Fibroblast of skin of left quadriceps (primary cell): Measurements from ENCODE around the gene ILF2.
"Not testable (repeated sequence)": the region's sequence is repeated elsewhere in the genome, so short reads cannot be mapped to it uniquely, and the experiment has no call there.

Experiments
- DNase-seq, 2 experiments: peaks; one replicate each; pipeline ENCODE4 v3.0.0-alpha.2; 2013; ENCODE audit warnings: low read depth in 2 of 2

Gene ILF2

DNA sequence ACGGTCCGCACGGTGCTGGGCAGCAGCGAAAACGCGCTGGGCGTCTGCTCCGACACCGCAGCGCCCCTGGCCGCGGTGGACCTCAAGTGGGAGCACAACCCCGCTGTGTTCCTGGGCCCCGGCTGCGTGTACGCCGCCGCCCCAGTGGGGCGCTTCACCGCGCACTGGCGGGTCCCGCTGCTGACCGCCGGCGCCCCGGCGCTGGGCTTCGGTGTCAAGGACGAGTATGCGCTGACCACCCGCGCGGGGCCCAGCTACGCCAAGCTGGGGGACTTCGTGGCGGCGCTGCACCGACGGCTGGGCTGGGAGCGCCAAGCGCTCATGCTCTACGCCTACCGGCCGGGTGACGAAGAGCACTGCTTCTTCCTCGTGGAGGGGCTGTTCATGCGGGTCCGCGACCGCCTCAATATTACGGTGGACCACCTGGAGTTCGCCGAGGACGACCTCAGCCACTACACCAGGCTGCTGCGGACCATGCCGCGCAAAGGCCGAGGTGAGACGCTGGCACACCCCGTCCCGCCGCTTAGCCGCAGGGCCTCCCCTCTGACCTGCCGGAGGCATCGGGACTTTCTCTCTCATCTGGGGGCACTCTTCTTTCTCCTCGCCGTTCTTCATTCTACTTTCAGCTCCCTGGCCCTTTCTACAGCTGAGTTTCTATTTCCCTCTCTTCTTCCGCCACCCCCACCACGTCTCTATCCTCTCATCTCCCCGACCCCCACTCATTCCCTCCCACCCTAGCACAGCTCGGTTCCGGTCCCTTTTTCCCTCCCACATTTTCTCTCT is 8.7 kb upstream of the ILF2 start:
- DNase-seq: no peak

DNA sequence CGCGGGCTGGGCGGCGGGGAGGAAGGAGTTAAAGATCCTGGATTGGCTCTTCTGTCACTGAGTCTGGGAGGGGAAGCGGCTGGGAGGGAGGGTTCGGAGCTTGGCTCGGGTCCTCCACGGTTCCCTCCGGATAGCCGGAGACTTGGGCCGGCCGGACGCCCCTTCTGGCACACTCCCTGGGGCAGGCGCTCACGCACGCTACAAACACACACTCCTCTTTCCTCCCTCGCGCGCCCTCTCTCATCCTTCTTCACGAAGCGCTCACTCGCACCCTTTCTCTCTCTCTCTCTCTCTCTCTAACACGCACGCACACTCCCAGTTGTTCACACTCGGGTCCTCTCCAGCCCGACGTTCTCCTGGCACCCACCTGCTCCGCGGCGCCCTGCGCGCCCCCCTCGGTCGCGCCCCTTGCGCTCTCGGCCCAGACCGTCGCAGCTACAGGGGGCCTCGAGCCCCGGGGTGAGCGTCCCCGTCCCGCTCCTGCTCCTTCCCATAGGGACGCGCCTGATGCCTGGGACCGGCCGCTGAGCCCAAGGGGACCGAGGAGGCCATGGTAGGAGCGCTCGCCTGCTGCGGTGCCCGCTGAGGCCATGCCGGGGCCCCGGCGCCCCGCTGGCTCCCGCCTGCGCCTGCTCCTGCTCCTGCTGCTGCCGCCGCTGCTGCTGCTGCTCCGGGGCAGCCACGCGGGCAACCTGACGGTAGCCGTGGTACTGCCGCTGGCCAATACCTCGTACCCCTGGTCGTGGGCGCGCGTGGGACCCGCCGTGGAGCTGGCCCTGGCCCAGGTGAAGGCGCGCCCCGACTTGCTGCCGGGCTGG is 7.9 kb upstream of the ILF2 start, which contains the start of gene NPR1:
TSS of gene NPR1 (plus strand) at position 170 of the 818 bp plus-strand sequence. CDS start at position 591, 421 bp downstream.
- DNase-seq: no peak

DNA sequence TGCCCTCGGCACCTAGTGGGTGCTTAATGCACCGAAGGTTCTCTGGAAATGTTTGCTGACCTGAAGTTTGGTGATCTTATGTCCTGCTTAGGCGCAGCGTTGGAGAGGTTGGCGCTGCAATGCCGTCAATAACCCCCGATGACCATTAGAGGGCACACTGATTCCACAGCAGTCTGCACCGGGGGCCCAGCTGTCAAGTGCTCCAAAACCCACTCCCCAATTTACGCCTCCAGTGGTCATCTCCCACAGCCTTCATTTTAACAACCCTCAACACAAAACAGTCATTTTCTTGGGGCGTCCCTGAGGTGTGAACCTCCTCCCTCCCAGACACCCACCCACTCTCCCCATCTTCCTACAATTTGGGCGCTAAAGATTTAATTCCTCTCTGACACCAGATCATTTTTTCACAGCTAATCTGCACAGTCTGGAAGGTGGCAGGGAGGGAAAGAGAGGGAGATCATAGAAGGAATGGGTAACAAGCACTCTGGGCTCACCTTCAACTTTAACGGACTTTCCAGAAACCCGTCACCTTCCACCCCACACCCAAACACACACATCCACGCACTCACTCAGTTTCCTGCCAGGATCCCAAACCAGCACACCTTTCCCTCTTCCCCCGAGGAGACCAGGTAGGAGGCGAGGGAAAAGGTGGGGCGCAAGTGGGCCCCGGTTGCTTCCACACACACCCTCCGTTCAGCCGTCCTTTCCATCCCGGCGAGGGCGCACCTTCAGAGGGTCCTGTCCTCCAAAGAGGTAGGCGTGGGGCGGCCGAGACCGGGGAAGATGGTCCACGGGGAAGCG is 7.1 kb upstream of the ILF2 start:
- DNase-seq: no peak

DNA sequence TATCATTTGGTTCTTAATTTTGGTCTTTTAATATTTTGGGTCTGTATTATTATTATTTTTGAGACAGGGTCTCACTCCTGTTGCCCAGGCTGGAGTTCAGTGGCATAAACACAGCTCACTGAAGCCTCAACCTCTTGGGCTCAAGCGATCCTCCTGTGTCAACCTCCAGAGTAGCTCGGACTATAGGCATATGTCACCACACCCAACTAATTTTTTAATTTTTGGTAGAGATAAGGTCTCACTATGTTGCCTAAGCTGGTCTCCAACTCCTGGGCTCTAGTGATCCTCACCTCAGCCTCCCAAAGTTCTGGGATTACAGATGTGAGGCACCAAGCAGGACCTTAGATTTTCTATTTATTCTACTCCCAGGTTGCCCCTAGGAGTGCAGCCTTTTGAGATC is 2.7 kb upstream of the ILF2 start:
- no peak for DNase-seq

DNA sequence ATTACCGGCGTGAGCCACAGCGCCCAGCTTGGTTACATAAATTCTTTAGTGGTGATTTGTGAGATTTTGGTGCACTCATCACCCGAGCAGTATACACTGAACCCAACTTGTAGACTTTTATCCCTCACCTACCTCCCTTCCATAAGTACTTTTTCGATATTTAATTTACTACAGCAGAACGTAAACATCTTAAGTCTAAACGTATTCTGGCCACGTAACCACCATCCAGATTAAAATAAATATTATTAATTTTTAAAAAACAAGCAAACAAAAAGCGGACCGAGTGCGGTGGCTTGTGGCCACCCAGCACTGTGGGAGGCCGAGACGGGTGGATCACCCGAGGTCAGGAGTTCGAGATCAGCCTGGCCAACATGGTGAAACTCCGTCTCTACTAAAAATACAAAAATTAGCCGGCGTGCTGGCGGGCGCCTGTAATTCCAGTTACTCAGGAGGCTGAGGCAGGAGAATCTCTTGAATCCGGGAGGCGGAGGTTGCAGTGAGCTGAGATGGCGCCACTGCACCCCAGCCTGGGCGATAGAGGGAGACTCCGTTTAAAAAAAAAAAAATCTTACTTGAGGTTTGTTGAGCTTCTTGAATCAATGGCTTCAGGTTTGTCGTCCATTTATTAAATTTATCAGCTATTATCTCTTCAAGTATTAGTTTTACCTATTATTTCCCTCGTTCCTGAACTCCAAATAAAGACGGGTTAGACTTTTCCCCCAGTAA is 998 bp upstream of the ILF2 start:
- DNase-seq: not testable (repeated sequence)

DNA sequence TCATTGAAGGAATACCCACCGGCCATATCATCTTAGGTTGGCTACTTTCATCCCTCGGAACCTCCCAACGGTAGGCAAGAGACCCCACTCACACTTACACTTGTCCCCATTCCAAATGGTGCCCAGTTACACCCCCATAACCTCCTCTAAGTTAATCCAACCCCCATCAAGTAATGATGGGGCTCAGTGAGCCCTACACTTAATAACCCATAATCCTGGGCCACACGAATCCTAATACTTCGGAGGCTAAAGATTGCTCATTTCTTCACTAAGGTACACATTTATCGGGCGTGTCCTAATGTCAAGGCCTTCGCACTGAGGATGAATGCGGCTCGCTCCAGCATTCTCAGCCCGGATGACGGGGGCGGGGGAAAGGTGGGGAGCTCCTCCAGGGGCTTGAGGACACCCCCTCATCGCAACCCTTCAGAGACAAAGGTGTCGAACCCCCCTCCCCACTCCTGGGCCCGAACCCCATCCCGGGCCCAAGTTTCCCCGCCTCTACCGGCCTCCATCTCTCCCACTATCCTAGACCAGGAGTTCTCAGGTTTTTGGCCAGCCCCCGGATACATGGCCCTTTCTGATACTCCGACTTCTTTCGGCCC is 435 bp downstream of the ILF2 start:
- no peak for DNase-seq

DNA sequence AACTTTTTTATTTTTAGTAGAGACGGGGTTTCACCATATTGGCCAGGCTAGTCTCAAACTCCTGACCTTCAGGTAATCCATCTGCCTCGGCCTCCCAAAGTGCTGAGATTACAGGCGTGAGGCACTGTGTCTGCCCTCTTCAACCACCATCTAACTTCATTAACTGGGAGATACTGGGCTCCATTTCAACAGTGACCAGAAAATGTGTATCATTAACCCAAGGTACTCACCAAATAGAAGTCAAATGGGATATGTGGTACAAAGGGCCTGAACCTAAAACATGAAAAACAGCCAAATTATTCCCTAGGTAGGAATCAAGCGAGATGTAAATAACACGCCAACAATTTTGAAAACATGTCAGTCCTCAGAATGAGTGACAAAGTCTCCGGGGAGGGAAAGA is 1.2 kb downstream of the ILF2 start:
- no peak for DNase-seq

DNA sequence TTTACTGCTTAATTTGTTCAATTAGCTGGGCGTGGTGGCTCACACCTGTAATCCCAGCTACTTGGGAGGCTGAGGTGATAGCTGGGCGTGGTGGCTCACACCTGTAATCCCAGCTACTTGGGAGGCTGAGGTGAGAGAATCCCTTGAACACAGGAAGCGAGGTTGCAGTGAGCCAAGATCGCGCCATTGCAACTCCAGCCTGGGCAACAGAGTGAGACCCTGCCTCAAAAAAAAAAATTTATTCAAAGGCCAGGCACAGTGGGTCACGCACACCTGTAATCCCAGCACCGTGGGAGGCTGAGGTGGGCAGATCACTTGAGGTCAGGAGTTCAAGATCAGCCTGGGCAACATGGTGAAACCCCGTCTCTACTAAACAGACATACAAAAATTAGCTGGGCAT is 2.1 kb downstream of the ILF2 start:
- not testable (repeated sequence) for DNase-seq

DNA sequence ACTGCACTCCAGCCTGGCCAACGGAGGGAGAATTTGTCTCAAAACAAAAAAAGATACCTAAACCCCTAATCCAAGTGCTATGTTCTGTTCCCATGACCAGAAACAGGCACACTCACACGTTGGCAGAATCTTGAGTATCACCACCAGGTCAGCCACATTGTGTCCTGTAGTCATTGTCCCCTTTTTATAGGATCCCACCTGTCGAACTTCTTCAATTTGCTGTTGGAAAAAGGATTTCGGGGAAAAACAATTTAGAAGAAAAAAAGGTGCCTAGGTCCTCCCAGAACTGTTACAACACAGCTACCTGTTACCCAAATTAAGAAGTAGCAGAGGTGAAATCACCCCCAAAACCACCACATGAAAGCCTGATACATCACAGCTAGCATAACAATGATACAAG is 3.4 kb downstream of the ILF2 start:
- DNase-seq: no peak

DNA sequence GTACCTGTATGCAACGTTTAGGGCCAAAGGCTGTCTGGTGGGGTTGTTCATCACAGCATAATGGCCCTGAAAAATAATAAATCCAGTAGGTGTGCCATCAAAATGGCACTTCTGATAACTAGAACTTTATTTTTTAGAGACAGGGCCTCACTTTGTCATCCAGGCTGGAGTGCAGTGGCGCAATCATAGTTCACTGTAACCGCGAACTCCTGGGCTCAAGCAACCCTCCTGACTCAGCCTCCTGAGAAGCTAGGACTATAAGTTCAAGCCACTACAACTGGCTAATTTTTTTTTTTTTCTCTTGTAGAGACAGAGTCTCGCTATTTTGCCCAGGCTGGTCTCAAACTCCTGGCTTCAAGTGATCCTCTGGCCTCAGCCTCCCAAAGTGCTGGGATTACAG is 7.6 kb downstream of the ILF2 start:
- no peak for DNase-seq

DNA sequence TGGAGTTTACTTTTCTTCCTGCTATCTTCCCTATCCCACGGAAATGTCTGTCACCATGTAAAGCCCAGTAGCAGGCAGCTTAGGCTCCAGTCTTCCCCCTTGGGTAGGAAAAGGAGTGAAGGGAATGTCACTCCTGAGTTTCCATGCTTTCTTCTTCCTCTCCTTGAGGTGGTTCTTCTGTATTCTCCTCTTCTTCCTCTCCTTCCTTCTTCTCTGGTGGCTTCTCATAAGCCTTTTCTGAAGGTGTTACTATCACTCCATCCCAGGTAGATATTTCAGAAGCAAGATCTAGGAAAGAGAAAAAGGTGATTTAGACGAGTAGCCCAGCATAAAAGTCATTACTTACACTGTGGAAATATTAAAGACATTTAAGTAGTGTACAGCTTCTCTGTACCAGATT is 8.5 kb downstream of the ILF2 start:
- DNase-seq: no peak

DNA sequence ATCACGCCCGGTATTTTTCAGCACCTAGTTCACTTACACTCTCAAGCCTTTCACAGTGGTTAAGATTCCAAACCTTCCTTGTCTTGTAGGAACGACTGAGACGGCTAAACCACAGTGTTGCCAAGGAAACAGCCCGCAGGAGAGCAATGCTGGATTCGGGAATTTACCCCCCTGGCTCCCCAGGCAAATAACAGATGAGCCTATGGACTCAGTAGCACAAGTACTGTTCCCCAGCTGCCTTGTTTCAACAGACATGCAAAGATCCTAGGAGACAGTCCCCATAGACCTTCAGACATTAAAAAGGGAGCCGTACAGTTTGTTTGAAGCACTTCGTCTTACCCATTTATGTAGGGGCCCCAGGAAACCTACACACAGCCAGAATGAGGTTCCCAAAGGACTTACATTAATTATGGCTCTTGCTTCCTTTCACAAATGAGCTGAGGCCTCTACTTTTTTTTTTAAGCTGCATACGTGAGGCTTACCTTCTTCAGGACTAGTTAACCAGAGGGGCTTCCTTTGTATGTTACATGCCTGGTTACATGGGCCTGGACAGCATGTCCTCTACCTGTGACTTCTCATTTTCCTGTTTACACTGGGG is 9.6 kb downstream of the ILF2 start:
- no peak for DNase-seq

DNA sequence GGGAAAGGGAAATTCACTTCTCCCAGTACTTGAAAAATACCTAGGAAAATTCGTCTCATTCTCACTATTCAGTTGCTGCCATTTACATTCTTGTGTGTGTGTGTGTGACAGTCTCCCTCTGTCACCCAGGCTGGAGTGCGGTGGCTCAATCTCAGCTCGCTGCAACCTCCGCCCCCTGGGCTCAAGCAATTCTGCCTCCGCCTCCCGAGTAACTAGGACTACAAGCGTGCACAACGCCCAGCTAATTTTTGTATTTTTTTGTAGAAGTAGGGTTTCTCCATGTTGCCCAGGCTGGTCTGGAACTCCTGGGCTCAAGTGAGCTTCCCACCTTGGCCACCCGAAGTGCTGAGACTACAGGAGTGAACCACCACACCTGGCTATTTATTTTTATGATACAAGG is 11.1 kb downstream of the ILF2 start:
- DNase-seq: no peak

DNA sequence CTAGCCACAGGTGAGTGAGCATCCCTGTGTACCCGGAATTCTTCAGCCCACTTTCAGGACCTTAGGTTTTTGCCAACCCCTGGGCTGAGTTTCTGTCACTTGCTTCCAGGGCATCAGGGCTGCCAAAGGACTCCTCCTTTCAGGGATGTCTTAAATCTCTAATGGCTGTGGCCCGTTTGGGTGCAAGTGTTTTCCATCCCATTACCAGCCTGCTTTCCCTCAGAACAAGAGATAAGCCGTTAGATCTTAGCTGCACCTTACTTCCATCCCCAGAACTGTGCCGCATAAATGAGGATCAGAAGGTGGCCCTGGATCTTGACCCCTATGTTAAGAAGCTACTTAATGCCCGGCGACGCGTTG is 11.6 kb downstream of the ILF2 start:
- DNase-seq: no peak

DNA sequence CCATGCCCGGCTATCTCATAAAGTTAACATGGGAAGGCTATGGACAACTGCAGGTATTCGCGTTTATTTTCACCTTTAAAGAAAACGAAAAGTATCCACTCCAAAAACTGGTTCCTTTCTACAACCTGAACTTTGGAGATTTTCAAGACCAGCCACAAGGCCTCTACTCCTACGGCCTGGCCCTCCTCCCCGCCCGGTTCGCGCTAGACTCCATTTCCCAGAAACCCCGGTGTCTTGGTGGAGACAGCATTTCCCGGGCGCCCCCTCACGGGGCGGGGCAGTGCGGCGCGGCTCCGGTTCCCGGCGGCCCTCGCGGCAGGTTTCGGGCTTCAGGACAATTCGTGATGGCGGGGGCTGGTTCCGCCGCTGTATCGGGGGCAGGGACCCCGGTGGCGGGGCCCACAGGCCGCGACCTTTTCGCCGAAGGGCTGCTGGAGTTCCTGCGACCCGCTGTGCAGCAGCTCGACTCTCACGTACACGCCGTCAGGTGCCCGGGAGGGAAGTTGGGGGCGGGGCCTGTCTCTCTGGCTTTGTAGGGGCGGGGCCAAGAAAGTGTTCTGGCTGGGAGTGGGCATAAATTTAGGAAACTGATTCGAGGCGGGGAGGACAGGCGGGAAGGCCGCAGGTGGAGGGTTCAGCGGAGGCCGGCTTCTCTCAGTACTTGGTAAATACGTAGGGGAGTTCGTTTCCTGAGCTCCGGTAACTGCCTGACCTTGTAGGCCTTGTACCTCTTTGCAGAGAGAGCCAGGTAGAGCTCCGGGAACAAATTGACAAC is 12.2 kb downstream of the ILF2 start, which contains the start of gene SNAPIN:
TSS of gene SNAPIN (plus strand) at position 304 of the 775 bp plus-strand sequence. CDS start at position 345, 41 bp downstream.
- peak; percentile 67 to 73 for DNase-seq

DNA sequence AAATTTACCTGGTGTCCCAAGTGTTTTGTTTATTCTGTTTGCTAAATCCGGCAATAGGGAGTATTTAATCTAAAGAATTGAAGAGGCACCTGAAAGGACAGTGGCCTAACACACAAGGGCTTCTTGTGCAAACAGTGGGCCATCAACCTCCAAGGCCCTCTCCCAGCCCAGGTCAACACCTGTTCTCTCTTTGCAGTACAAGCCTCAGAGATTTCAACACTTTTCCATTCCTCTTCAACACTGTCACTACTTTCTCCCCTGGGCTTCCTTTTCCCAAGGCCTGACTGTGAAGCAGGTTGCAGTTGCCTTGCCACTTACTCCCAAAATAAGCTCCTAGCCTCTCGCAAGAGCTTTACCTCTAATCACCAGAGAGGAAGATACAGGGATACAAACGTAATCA is 15.5 kb downstream of the ILF2 start:
- no peak for DNase-seq

DNA sequence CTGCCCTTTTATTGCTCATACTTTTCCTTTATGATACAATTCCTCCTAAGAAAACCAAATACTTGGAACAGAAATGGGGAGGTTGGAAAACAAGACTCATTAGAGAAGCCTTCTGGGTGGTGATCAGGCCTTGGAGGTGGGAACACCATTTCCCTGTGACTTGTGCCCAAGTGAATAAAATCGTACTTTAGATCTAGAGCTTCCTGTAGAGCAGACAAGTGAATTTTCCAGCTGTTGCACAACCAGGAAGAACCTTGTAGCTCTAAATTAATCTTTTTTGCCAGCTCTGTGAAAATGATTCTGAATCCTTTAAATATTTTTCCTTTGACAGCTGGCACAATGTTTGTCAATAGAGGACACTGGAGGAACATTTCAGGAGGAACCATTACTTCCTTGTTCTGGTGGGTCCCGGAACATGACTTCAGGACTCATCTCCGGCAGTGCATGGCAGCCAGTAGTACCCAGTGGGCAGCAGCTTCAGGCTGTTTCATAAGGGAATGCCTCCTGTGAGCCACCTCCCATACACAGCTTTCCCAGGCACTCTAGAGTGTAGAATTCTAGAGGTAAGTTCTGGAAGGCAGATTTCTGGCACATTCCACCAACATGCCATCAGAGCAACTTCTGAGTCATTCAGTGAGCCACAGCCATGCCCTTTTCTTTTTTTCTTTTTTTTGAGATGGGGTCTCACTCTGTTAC is 17.8 kb downstream of the ILF2 start:
- no peak for DNase-seq

DNA sequence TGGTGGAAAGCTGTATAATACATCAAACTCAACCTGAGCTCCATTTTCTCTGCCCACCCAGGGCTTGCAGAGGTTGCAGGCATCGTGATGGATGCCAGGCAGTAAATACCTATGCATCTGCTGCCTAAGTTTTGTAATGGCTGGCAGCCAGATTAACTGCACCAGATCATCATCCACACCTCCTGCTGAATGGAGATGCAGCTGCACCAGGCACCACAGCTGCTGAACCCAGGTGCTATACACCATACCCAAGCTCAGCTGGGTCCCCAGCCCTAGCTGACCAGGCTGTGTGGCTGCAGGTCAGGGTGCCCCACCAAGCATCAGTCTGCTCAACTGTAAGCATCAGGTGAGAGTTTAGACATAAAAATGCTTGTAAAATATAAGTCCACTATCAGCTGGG is 19.0 kb downstream of the ILF2 start:
- DNase-seq: no peak

DNA sequence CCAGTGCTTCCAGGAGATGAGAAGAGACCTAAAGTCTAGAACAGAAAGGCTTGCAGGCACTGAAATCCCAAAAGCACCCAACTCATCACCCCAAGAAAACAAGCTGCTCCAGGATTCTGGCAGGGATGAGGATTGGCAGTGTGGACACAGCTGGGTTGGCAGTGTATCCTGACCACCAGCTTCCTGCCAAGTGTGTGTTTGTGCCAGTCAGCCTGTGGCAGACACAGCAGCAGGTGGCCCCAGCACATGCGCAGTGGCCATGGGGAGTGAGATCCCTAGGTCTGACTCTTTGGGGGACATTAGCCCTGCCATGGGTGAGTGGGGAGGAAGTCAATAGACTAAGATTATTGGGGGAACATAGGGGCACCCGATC is 20.9 kb downstream of the ILF2 start:
- no peak for DNase-seq
